K562 (cell line): ENCODE data around the gene NT5C. TPM values are rescaled to one million over a fixed set of nuclear protein-coding genes. Genes with fewer than 3 reads are reported as not detected.

Experiments used
- CBFA2T3 ChIP-seq: fragments of 450-650 bp; IDR thresholded peaks from 2 replicates; pipeline ENCODE4 v1.6.1; 2017
- CEBPB ChIP-seq: fragments of 450-650 bp; IDR thresholded peaks from 2 replicates; pipeline ENCODE4 v1.6.1; 2016; ENCODE audit warnings: missing genetic modification characterization, missing compliant biosample characterization
- DIDO1 ChIP-seq: fragments of 450-650 bp; IDR thresholded peaks from 2 replicates; pipeline ENCODE4 v1.6.1; 2016; ENCODE audit warnings: low read depth, missing biosample characterization, missing genetic modification characterization
- ETV5 ChIP-seq: sonication (generic); formaldehyde crosslinking; IDR thresholded peaks from 2 replicates; pipeline ENCODE4 v1.4.0; 2020; ENCODE audit warnings: low read depth, mild to moderate bottlenecking, missing genetic modification reagents
- GABPB2 ChIP-seq: fragments of 250-450 bp; sonication (Bioruptor Pico); conservative IDR thresholded peaks from 2 replicates; pipeline ENCODE4 v1.5.1; 2021; ENCODE audit warnings: mild to moderate bottlenecking
- MEF2A ChIP-seq: IDR thresholded peaks from 2 replicates; pipeline ENCODE4 v1.6.1; 2011; ENCODE audit warnings: low read depth, mild to moderate bottlenecking, low read length, moderate library complexity; ENCODE audit not compliant: control insufficient read depth
- PBX2 ChIP-seq, 2 experiments: IDR thresholded peaks in 1 of 2; conservative IDR thresholded peaks in 1 of 2; 2 replicates each; pipeline ENCODE4 v1.6.1; 2016; ENCODE audit warnings: low read depth in 2 of 2, mild to moderate bottlenecking in 1 of 2, missing compliant biosample characterization in 1 of 2, missing genetic modification characterization in 1 of 2, moderate library complexity in 1 of 2
- PHF20 ChIP-seq: fragments of 450-650 bp; IDR thresholded peaks from 2 replicates; pipeline ENCODE4 v1.6.1; 2018; ENCODE audit not compliant: partially characterized antibody
- POLR2AphosphoS2 ChIP-seq: IDR thresholded peaks from 2 replicates; pipeline ENCODE4 v1.6.1; 2012; ENCODE audit warnings: low read length, improper control_type of control experiment
- RBM39 ChIP-seq: fragments of 200-400 bp; formaldehyde crosslinking; optimal IDR thresholded peaks from 2 replicates; pipeline ENCODE3; 2018; ENCODE audit warnings: low read depth, low read length
- RNF219 ChIP-seq: fragments of 250-450 bp; sonication (Bioruptor Pico); IDR thresholded peaks from 2 replicates; pipeline ENCODE4 v1.5.0; 2022; ENCODE audit warnings: mild to moderate bottlenecking
- STAT5B ChIP-seq: fragments of 250-450 bp; sonication (Bioruptor Pico); IDR thresholded peaks from 2 replicates; pipeline ENCODE4 v1.8.0; 2021; ENCODE audit warnings: mild to moderate bottlenecking, inconsistent platforms
- TRIM28 ChIP-seq: fragments of 450-650 bp; IDR thresholded peaks from 2 replicates; pipeline ENCODE4 v1.6.1; 2017
- USF1 ChIP-seq: sonication (generic); formaldehyde crosslinking; IDR thresholded peaks from 2 replicates; pipeline ENCODE4 v1.9.0; 2022; ENCODE audit warnings: mild to moderate bottlenecking, missing genetic modification reagents
- ZBTB12 ChIP-seq: fragments of 250-450 bp; sonication (Bioruptor Pico); IDR thresholded peaks from 2 replicates; pipeline ENCODE4 v1.4.0; 2020
- ZNF12 ChIP-seq: sonication (generic); formaldehyde crosslinking; IDR thresholded peaks from 2 replicates; pipeline ENCODE4 v1.4.0; 2020; ENCODE audit warnings: mild to moderate bottlenecking, missing genetic modification reagents
- ZNF121 ChIP-seq: sonication (generic); formaldehyde crosslinking; conservative IDR thresholded peaks from 2 replicates; pipeline ENCODE4 v1.8.0; 2022; ENCODE audit warnings: missing genetic modification reagents
- ZNF143 ChIP-seq: sonication (generic); formaldehyde crosslinking; IDR thresholded peaks from 2 replicates; pipeline ENCODE4 v1.9.0; 2022; ENCODE audit warnings: mild to moderate bottlenecking, missing genetic modification reagents
- ZNF217 ChIP-seq: sonication (generic); formaldehyde crosslinking; IDR thresholded peaks from 2 replicates; pipeline ENCODE4 v1.8.0; 2022; ENCODE audit warnings: mild to moderate bottlenecking, missing genetic modification reagents
- ZNF239 ChIP-seq: fragments of 250-450 bp; sonication (Bioruptor Pico); IDR thresholded peaks from 2 replicates; pipeline ENCODE4 v1.4.0; 2020; ENCODE audit warnings: mild to moderate bottlenecking
- ZNF3 ChIP-seq: fragments of 250-450 bp; sonication (Bioruptor Pico); IDR thresholded peaks from 2 replicates; pipeline ENCODE4 v1.5.0; 2021; ENCODE audit warnings: mild to moderate bottlenecking, moderate library complexity
- ZNF717 ChIP-seq: fragments of 250-450 bp; sonication (Bioruptor Pico); IDR thresholded peaks from 2 replicates; pipeline ENCODE4 v1.5.0; 2021
- polyA plus RNA-seq, 8 experiments: library from polyadenylated mRNA; depleted of rRNA in 4 of 8; stranded (reverse) in 5 of 8; unstranded in 3 of 8; fragments of >200 nt; fragmentation: Nextera tagmentation in 2 of 8; fragmentation: Illumina TruSeq in 1 of 8; extraction: Ambion mirVana in 2 of 8; extraction: Trizol in 1 of 8; gene quantifications; 2 replicates each; pipeline versions ENCODE4 v1.2.1 to v1.2.3, GENCODE V29; 2011 to 2014; ENCODE audit warnings: inconsistent platforms in 1 of 8, missing spikeins in 1 of 8
- total RNA-seq, 7 experiments: library from RNA; depleted of rRNA in 6 of 7; stranded (reverse); fragments of >200 nt in 6 of 7; fragmentation: Illumina TruSeq in 2 of 7; extraction: Trizol in 2 of 7; gene quantifications; 2 replicates each; pipeline versions ENCODE4 v1.2.1 to v1.2.3, GENCODE V29; 2011 to 2021; ENCODE audit warnings: low replicate concordance in 1 of 7

The NT5C gene
- total and polyA plus RNA-seq, 9 of the 15 experiments (the other 6 are each of a cell fraction or from before 2014, with no cell fraction given), result 2.9 to 205 (median 45.0) TPM

- TF ChIP-seq CBFA2T3 (no peak), ZNF217 (CRISPR knock-in tag) (no peak), ZNF717 (CRISPR knock-in tag) (no peak), ZNF12 (0 out of 2 replicates have a peak, but pooled peaks have one; percentile 40), USF1 (CRISPR knock-in tag) (no peak), GABPB2 (CRISPR knock-in tag) (no peak), ZNF239 (CRISPR knock-in tag) (no peak), RBM39 (no peak), ZNF3 (no peak), STAT5B (CRISPR knock-in tag) (no peak), ZBTB12 (CRISPR knock-in tag) (no peak), ETV5 (peak; percentile 78; the same call in 1 of the 2 replicates), CEBPB (tag) (no peak), MEF2A (no peak), RNF219 (CRISPR knock-in tag) (no peak), PBX2 (CRISPR knock-in tag; IDR thresholded peaks at IDR 0.05; ENCODE audit: low read depth) (no peak), PBX2 (tag; conservative IDR thresholded peaks at IDR 0.05; ENCODE audit: low read depth) (no peak), PHF20 (no peak), ZNF121 (CRISPR knock-in tag) (no peak), POLR2AphosphoS2 (no peak), ZNF143 (no peak), DIDO1 (tag) (no peak), TRIM28 (peak; percentile 32; the same call in 1 of the 2 replicates)
Measured at GRCh38 chr17:75113798-75114551, 17.6 kb downstream of the NT5C start (continued).
